GM12873 (cell line): ENCODE measurements around the gene KBTBD4.

Experiments used
- TF ChIP-seq, protein P1 (sequence below): IDR thresholded peaks from 2 replicates; pipeline ENCODE4 v1.5.1; 2012; ENCODE audit warnings: low read depth, mild to moderate bottlenecking, moderate library complexity, low read length, control low read depth; ENCODE audit not compliant: insufficient read depth; ENCODE audit errors: missing control alignments

Gene KBTBD4

DNA sequence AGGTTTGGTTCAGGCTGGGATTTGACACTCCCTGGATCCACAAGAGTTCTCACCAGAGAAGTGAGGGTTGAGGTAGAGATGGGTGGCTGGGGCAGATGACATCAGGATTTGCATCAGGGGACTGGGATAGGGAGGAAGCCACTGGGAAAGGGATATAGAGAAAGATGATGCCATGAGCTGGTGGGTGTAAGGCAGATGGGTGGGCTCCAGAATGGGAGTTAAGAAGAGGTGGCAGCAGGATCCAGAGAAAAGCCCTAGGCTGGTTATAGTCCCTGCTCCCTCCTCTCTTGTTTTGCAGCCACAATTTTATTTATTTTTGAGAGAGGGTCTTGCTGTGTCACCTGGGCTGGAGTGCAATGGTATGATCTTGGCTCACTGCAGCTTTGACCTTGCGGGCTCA, 17.2 kb upstream of the KBTBD4 start:
- TF ChIP-seq, protein P1, sequence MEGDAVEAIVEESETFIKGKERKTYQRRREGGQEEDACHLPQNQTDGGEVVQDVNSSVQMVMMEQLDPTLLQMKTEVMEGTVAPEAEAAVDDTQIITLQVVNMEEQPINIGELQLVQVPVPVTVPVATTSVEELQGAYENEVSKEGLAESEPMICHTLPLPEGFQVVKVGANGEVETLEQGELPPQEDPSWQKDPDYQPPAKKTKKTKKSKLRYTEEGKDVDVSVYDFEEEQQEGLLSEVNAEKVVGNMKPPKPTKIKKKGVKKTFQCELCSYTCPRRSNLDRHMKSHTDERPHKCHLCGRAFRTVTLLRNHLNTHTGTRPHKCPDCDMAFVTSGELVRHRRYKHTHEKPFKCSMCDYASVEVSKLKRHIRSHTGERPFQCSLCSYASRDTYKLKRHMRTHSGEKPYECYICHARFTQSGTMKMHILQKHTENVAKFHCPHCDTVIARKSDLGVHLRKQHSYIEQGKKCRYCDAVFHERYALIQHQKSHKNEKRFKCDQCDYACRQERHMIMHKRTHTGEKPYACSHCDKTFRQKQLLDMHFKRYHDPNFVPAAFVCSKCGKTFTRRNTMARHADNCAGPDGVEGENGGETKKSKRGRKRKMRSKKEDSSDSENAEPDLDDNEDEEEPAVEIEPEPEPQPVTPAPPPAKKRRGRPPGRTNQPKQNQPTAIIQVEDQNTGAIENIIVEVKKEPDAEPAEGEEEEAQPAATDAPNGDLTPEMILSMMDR = no peak

GRCh38 chr11:47595029-47595428, 16.3 kb upstream of the KBTBD4 start:
- TF ChIP-seq, protein P1 = no peak

DNA sequence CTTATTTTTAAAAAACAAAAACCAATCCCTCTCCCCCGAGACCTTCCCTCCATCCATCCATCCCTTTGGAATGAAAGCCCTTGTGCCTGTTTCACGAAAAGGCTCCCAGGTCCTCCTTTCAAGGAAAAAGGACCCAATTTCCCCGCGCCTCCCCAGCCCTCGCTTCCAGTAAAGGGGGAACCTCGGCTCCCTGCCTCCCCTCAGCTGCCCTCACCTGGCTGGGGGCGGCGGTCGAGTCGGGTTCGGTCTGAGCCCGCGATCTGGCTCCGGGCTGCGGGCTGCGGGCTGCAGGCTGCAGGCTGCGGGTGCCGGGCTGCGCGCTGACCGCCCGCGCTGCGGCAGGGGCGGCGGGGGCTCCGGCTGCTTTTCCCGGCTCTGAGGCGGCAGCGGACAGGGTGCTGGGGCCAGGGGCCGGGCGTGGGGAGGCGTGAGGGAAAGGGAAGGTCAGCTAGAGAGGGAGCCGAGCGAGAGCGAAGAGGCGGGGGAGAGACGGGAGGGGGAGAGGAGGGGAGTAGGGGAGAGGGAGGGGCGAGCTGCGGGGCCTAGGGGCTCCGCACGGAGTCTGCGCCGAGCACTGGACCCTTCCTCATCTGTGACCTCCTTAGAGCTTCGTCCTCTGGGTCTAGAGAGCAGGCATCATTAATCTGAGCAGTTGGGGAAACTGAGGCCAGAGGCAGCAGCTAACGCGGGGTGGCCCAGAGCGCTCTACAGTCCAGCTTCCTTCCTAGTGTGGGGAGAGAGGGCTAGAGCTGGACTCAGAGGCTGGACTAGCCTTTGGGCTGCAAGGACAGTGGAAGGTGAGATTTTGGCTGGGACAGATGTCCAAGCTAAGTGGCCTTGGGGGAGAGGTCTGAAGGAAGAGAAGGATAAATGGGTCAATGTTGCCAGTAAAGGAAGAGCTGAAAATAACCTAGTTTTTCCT, 15.4 kb upstream of the KBTBD4 start, which contains the start of gene C1QTNF4:
C1QTNF4 (minus strand) TSS at position 478 of the 922 bp plus-strand sequence. CDS start 3,601 bp downstream, outside the sequence.
- TF ChIP-seq, protein P1 = no peak

- TF ChIP-seq, protein P1 = no peak
These were observed 14.7 kb upstream of the KBTBD4 start for GRCh38 chr11:47593492-47593933.

DNA sequence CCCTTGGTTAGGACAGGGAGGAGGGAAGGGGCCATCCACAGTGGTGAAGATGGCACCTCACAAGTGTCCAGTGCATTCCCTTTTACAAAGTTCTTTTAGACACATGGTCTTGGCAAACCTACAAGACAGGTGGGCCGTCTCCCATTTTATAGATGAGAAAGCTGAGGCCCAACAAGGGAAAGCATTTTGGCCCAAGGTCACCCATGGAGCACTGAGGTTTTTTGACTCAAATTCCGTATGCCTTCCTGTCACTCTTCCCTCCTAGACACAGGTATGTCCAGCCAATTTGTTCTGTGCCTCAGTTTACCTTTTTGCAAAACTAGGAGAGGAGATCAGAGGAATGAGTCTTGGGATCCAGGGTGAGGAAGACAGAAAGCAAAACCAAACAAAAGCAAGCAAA, 14.2 kb upstream of the KBTBD4 start:
- TF ChIP-seq, protein P1 = no peak

GRCh38 chr11:47592251-47592650, 13.5 kb upstream of the KBTBD4 start:
- TF ChIP-seq, protein P1 = no peak

DNA sequence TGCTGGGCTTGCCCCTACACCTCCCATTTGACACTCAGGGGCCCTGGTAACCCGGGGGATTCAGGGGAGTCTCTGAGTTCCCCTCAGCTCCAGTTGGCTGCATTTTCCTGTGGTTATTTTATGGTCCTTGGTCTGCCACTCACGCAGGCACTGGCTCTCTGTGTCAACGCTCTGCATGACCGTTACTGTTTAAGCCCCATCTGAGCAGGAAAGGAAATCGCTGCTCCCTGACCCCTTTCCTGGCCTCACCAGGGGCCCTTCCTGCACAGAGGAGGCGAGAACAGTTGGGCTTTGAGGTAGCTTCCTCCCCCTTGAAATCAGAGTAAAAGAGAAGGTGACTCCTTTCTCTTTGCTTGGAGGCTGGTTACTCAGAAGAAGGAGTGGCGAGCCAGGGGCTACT, 13.0 kb upstream of the KBTBD4 start:
- TF ChIP-seq, protein P1 = no peak
